ENCODE data around the gene OTOP3. TPM values are rescaled to one million over a fixed set of nuclear protein-coding genes. Genes with fewer than 3 reads are reported as not detected.

The OTOP3 gene
- total RNA-seq, 4 donors from 2014 or later = 7.1 to 33.9 (median 24.0) TPM

GRCh38 chr17:74959826-74960515, 24.3 kb downstream of the OTOP3 start:
- no peak overlapping the region for H3K4me3 ChIP-seq
- peaks cover 3 to 37% (median 9%) of the 10 kb centered on the region in 3 donors for H3K4me1 ChIP-seq
- intact Hi-C loops (cut with DNase I) = loop anchor here (5.0 to 10.0 kb wide), 4 partner anchors 38 to 235 kb away; partner anchors contain the start of genes ARMC7, OTOP2 and USH1G
- TF ChIP-seq POLR2A (IDR thresholded peaks at IDR 0.05) (no peak), CTCF (IDR thresholded peaks at IDR 0.05) (no peak)
- 65 to 70% methylated on average over 10 to 11 of the region's 14 CpGs for WGBS, 2 donors
- no peak for DNase-seq
- H3K9me3 ChIP-seq = no peaks in the 10 kb centered on the region
- peaks cover 0 to 8% (median 0%) of the 10 kb centered on the region in 4 donors for H3K27me3 ChIP-seq
- no peaks in the 10 kb centered on the region for H3K36me3 ChIP-seq
- peak overlapping the region in 1 of 4 donors; percentile 14 for H3K27ac ChIP-seq

GRCh38 chr17:74960570-74961342, 25.1 kb downstream of the OTOP3 start:
- Histone ChIP-seq H3K27ac (peak overlapping the region in 1 of 4 donors; percentile 14), H3K4me1 (peaks cover 3 to 44% (median 9%) of the 10 kb centered on the region in 3 donors), H3K9me3 (no peaks in the 10 kb centered on the region), H3K27me3 (peaks cover 0 to 8% (median 0%) of the 10 kb centered on the region in 4 donors), H3K36me3 (no peaks in the 10 kb centered on the region), H3K4me3 (no peak overlapping the region)
- intact Hi-C loops (cut with DNase I) = loop anchor here (10.0 kb wide), 2 partner anchors 144 to 234 kb away; partner anchors contain the start of gene ARMC7
- no peak for DNase-seq
- TF ChIP-seq CTCF (IDR thresholded peaks at IDR 0.05) (peak in 5 of 6 experiments; percentile 44 to 89 (median 64)), POLR2A (IDR thresholded peaks at IDR 0.05) (no peak)
- 35 to 45% methylated on average over 11 to 16 of the region's 19 CpGs for WGBS, 2 donors

GRCh38 chr17:74961657-74962350, 26.1 kb downstream of the OTOP3 start:
- Histone ChIP-seq H3K4me3 (no peak overlapping the region), H3K27ac (no peak overlapping the region), H3K36me3 (no peaks in the 10 kb centered on the region), H3K4me1 (peaks cover 3 to 38% (median 9%) of the 10 kb centered on the region in 3 donors), H3K9me3 (no peaks in the 10 kb centered on the region), H3K27me3 (peaks cover 0 to 8% (median 0%) of the 10 kb centered on the region in 4 donors)
- 9 to 26% methylated on average over 6 to 7 of the region's 23 CpGs for WGBS, 2 donors
- TF ChIP-seq POLR2A (IDR thresholded peaks at IDR 0.05) (no peak), CTCF (IDR thresholded peaks at IDR 0.05) (peak; percentile 77 to 91 (median 86))
- intact Hi-C loops (cut with DNase I) = loop anchor here (10.0 kb wide), 2 partner anchors 143 to 233 kb away; partner anchors contain the start of gene ARMC7
- no peak for DNase-seq

DNA sequence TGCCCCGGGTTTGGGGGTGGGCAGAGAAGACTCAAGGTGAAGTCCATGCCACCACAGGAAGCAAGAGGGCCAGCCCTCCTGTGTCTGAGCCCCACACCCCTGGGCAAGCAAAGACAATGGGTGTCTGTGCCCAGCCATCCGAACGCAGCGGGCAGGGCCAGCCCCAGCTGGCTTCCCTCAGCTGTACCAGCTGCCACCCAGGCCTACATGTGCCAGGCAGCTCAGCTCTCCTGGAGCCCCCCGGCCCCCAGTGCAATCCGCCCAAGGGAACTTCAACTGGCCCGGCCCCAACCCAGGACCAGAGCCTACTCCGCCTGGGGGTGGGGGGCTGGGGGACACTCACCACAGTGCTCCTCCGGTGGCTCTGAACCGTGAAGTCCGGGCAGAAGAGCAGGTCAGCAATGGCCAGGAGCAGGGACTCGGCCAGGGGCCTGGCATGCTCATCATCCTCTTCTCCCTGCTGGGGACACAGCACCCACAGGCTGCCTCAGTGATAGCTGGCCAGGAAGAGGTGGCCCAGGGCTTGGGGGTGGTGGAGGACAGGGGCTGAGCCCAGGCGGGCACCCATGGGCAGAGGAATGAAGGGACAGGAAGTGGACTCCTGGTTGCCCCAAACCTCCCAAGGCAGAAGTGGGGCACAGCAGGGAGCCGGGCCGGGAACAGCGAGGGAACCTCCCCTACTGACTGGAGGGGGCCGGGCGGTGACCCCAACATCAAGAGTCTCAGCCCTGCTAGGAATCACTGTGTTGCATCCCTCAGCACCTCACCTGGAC, 27.1 kb downstream of the OTOP3 start:
- 90 to 93% methylated on average over 5 to 8 of the region's 18 CpGs for WGBS, 2 donors
- H3K27ac ChIP-seq = no peak overlapping the region
- H3K9me3 ChIP-seq = no peaks in the 10 kb centered on the region
- H3K36me3 ChIP-seq = no peaks in the 10 kb centered on the region
- TF ChIP-seq CTCF (IDR thresholded peaks at IDR 0.05) = no peak
- H3K27me3 ChIP-seq = peaks cover 0 to 8% (median 0%) of the 10 kb centered on the region in 4 donors
- no peak overlapping the region for H3K4me3 ChIP-seq
- intact Hi-C loops (cut with DNase I) = loop anchor here (10.0 kb wide), 2 partner anchors 142 to 232 kb away; partner anchors contain the start of gene ARMC7
- peaks cover 3 to 37% (median 9%) of the 10 kb centered on the region in 3 donors for H3K4me1 ChIP-seq
- DNase-seq = no peak

Data from esophagus squamous epithelium (tissue), 5 donors.